Endothelial cell of umbilical vein (primary cell): ENCODE data around the gene BCAS4. TPM values are rescaled to one million over a fixed set of nuclear protein-coding genes. Genes with fewer than 3 reads are reported as not detected.

Source experiments
- BruUV-seq: library from RNA; stranded (reverse); fragments of 400-500 nt; replicated peaks from 2 replicates; lab custom pipeline; 2021; lab: Mats Ljungman, UMichigan
- CTCF ChIA-PET: fragments of 300-600, 350-600 bp; sonication (Branson Sonifier 250); formaldehyde crosslinking; loops from one replicate; lab custom pipeline; 2021; ENCODE audit warnings: antibody characterized with exemption, inconsistent platforms; lab: Charles Lee
- POLR2A ChIA-PET: fragments of 300-600, 350-600 bp; sonication (Branson Sonifier 250); formaldehyde crosslinking; loops from one replicate; lab custom pipeline; 2021; ENCODE audit warnings: antibody characterized with exemption, inconsistent platforms; lab: Charles Lee
- DNase-seq: peaks from one replicate; pipeline ENCODE4 v3.0.0-alpha.2; 2011; ENCODE audit warnings: low read depth, low spot score
- FAIRE-seq: peaks from 2 replicates; lab custom pipeline; 2011; peaks lifted over from hg19 to GRCh38; lab: Jason Lieb, UNC
- H2AFZ ChIP-seq: 2 replicates; pipeline ENCODE4 v1.6.0; 2012; ENCODE audit warnings: low read depth, low read length, control low read depth, inconsistent platforms
- H3K27ac ChIP-seq: 2 replicates; pipeline ENCODE4 v1.5.1; 2011; ENCODE audit warnings: low read depth, mild to moderate bottlenecking, control low read depth, low read length, moderate library complexity; ENCODE audit not compliant: insufficient read depth
- H3K27me3 ChIP-seq, 2 experiments: 2 replicates each; pipeline versions ENCODE4 v1.6.0 to v1.6.1; 2011; ENCODE audit warnings: low read length in 2 of 2, mixed read lengths in 1 of 2; ENCODE audit not compliant: control insufficient read depth in 2 of 2, insufficient read depth in 2 of 2
- H3K36me3 ChIP-seq, 2 experiments: 2 replicates in 1 of 2; 3 replicates in 1 of 2; pipeline ENCODE4 v1.5.1; 2011; ENCODE audit warnings: low read length in 2 of 2, mild to moderate bottlenecking in 1 of 2, moderate library complexity in 1 of 2; ENCODE audit not compliant: control insufficient read depth in 2 of 2, insufficient read depth in 2 of 2; ENCODE audit errors: extremely low read depth in 1 of 2
- H3K4me1 ChIP-seq: 3 replicates; pipeline ENCODE4 v1.5.1; 2011; ENCODE audit warnings: mild to moderate bottlenecking, low read length; ENCODE audit not compliant: control insufficient read depth, insufficient read depth; ENCODE audit errors: extremely low read depth
- H3K4me2 ChIP-seq: 2 replicates; pipeline ENCODE4 v1.6.1; 2011; ENCODE audit warnings: low read length, control low read depth, mixed read lengths; ENCODE audit not compliant: insufficient read depth
- H3K4me3 ChIP-seq, 3 experiments: fragments of 200-600 bp in 1 of 3; sonication (generic), shearing (Covaris generic) in 1 of 3; replicated peaks in 1 of 3; 2 replicates each; pipeline ENCODE4 v1.5.1; 2011 to 2016; ENCODE audit warnings: control low read depth in 3 of 3, low read length in 3 of 3, mild to moderate bottlenecking in 2 of 3, inconsistent platforms in 1 of 3, low read depth in 1 of 3, moderate library complexity in 1 of 3; ENCODE audit not compliant: insufficient read depth in 1 of 3
- H3K79me2 ChIP-seq: 2 replicates; pipeline ENCODE4 v1.6.0; 2012; ENCODE audit warnings: low read length, inconsistent platforms; ENCODE audit not compliant: control insufficient read depth, insufficient read depth
- H3K9ac ChIP-seq: replicated peaks from 2 replicates; pipeline ENCODE3; 2011; ENCODE audit warnings: low read length, control low read depth; ENCODE audit not compliant: insufficient read depth; ENCODE audit errors: extremely low read depth
- H3K9me1 ChIP-seq: replicated peaks from 3 replicates; pipeline ENCODE4 v1.6.0; 2011; ENCODE audit warnings: mild to moderate bottlenecking, low read length; ENCODE audit not compliant: control insufficient read depth, insufficient read depth; ENCODE audit errors: extremely low read depth
- H3K9me3 ChIP-seq: replicated peaks from 2 replicates; pipeline ENCODE4 v1.5.1; 2012; ENCODE audit warnings: low read length, inconsistent platforms; ENCODE audit not compliant: control insufficient read depth, insufficient read depth
- H4K20me1 ChIP-seq: replicated peaks from 2 replicates; pipeline ENCODE3; 2011; ENCODE audit warnings: mild to moderate bottlenecking, low read length; ENCODE audit not compliant: control insufficient read depth, insufficient read depth; ENCODE audit errors: extremely low read depth
- CTCF ChIP-seq, 2 donors: IDR thresholded peaks; 1 replicate in 1 of 2; 2 replicates in 1 of 2; pipeline ENCODE4 v1.5.1; 2011; ENCODE audit warnings: low read length in 2 of 2, mild to moderate bottlenecking in 2 of 2, moderate library complexity in 2 of 2, control low read depth in 1 of 2, inconsistent platforms in 1 of 2, low read depth in 1 of 2; ENCODE audit not compliant: insufficient read depth in 1 of 2; ENCODE audit errors: extremely low read depth in 1 of 2
- EZH2 ChIP-seq: IDR thresholded peaks from 2 replicates; pipeline ENCODE4 v1.6.1; 2012; ENCODE audit warnings: borderline replicate concordance, low read depth, mild to moderate bottlenecking, moderate library complexity, low read length, inconsistent platforms; ENCODE audit not compliant: severe bottlenecking
- FOS ChIP-seq: IDR thresholded peaks from 2 replicates; pipeline ENCODE4 v1.6.1; 2011; ENCODE audit warnings: mild to moderate bottlenecking, low read length, moderate library complexity, borderline replicate concordance; ENCODE audit not compliant: insufficient read depth
- GATA2 ChIP-seq: IDR thresholded peaks from 2 replicates; pipeline ENCODE4 v1.7.0; 2011; ENCODE audit warnings: low read depth, mild to moderate bottlenecking, moderate library complexity, mixed read lengths, low read length; ENCODE audit not compliant: insufficient read length, insufficient read depth
- JUN ChIP-seq: IDR thresholded peaks from 2 replicates; pipeline ENCODE4 v1.6.1; 2011; ENCODE audit warnings: borderline replicate concordance, low read depth; ENCODE audit not compliant: insufficient read length, insufficient read depth
- MAX ChIP-seq: IDR thresholded peaks from 2 replicates; pipeline ENCODE4 v1.6.1; 2011; ENCODE audit not compliant: insufficient read depth, insufficient read length
- MYC ChIP-seq: IDR thresholded peaks from one replicate; pipeline ENCODE4 v1.6.1; 2011; ENCODE audit warnings: mild to moderate bottlenecking, low read depth, low read length
- POLR2A ChIP-seq: IDR thresholded peaks from 2 replicates; pipeline ENCODE4 v1.6.1; 2012; ENCODE audit warnings: low read depth, mild to moderate bottlenecking, control low read depth, low read length
- POLR2AphosphoS5 ChIP-seq: IDR thresholded peaks from 2 replicates; pipeline ENCODE4 v1.6.1; 2012; ENCODE audit warnings: low read depth, mild to moderate bottlenecking, control low read depth, low read length, moderate library complexity; ENCODE audit not compliant: insufficient read depth
- dilution Hi-C: fragments of 300-500 bp; cut with MboI; formaldehyde crosslinking; loops from one replicate; pipeline ENCODE4 v1.15.0; 2019; ENCODE audit warnings: low sequenced_read_pairs; ENCODE audit not compliant: extremely low pct_ligation_motif_present
- intact Hi-C: fragments of 100-400 bp; cut with micrococcal nuclease; formaldehyde crosslinking; loops from one replicate; pipeline ENCODE4 v1.10.0; 2022
- polyA plus RNA-seq, 4 experiments: library from polyadenylated mRNA; depleted of rRNA in 3 of 4; stranded (reverse) in 3 of 4; unstranded in 1 of 4; fragments of >200 nt; gene quantifications; 2 replicates each; pipeline versions ENCODE4 v1.2.1 to v1.2.3, GENCODE V29; 2011 to 2012; ENCODE audit warnings: missing spikeins in 1 of 4
- total RNA-seq: library from RNA; stranded (reverse); gene quantifications from 2 replicates; pipeline ENCODE4 v1.2.3, GENCODE V29; 2021

The BCAS4 gene
- total and polyA plus RNA-seq, 2 donors (not counting 3 experiments of a cell fraction or from before 2014, with no cell fraction given) = 1.0 to 1.5 TPM

- no peaks in the 10 kb centered on the region for H3K79me2 ChIP-seq
- no peaks in the 10 kb centered on the region for H3K4me1 ChIP-seq
- no peak overlapping the region for H3K4me2 ChIP-seq
- H3K36me3 ChIP-seq = no peaks in the 10 kb centered on the region
- H3K9me1 ChIP-seq = no peaks in the 10 kb centered on the region
- intact Hi-C loops (no loop called here), dilution Hi-C loops (no loop called here)
- no peaks in the 10 kb centered on the region for H4K20me1 ChIP-seq
- no peak overlapping the region for H3K27ac ChIP-seq
- H3K9ac ChIP-seq = no peak overlapping the region
- H3K27me3 ChIP-seq = no peaks in the 10 kb centered on the region
- no peaks in the 10 kb centered on the region for H3K9me3 ChIP-seq
- H3K4me3 ChIP-seq = no peak overlapping the region
- TF ChIP-seq FOS = no peak
- TF ChIP-seq MAX = no peak
- no peak for TF ChIP-seq POLR2A
- no peak for TF ChIP-seq EZH2
- TF ChIP-seq CTCF (IDR thresholded peaks at IDR 0.05; ENCODE audit: extremely low read depth in 1 of 2, insufficient read depth in 1 of 2, low read depth in 1 of 2, low read length in 2 of 2) = no peak
- TF ChIP-seq JUN = no peak
- no peak for TF ChIP-seq GATA2
- no peak for TF ChIP-seq POLR2AphosphoS5
- no peak for TF ChIP-seq MYC
- BruUV-seq = no TSS peak
- DNase-seq (no peak), FAIRE-seq (no peak)
- ChIA-PET CTCF (interaction anchor here (1.5 kb wide), 1 partner anchor 124 kb away, joined by 3 read pairs; no protein-coding TSS in a partner anchor), POLR2A (no interaction called here)
- no peak overlapping the region for H2AFZ ChIP-seq
Measured at GRCh38 chr20:50872560-50873425, 77.9 kb downstream of the BCAS4 start.
